Measurements from ENCODE around the gene VAV2. TPM values are rescaled to one million over a fixed set of nuclear protein-coding genes. Genes with fewer than 3 reads are reported as not detected.

Gene VAV2
- total and polyA plus RNA-seq, 8 donors: 25.3 to 44.1 (median 35.5) TPM

GRCh38 chr9:133824106-133824801 is 167.9 kb downstream of the VAV2 start:
- intact Hi-C loops (cut with DNase I): no loop called here
- peak in 1 of 4 donors; percentile 52 for DNase-seq
- no peak for ATAC-seq
- H3K9me3 ChIP-seq: no peaks in the 10 kb centered on the region
- no peaks in the 10 kb centered on the region for H3K36me3 ChIP-seq
- no peaks in the 10 kb centered on the region for H3K4me1 ChIP-seq
- no peaks in the 10 kb centered on the region for H3K27me3 ChIP-seq
- H3K27ac ChIP-seq: no peak overlapping the region
- no peak for TF ChIP-seq CTCF (IDR thresholded peaks at IDR 0.05)
- no peak overlapping the region for H3K4me3 ChIP-seq

- ATAC-seq (no peak), DNase-seq (peak in 1 of 4 donors; percentile 53)
- Histone ChIP-seq H3K27me3 (no peaks in the 10 kb centered on the region), H3K36me3 (no peaks in the 10 kb centered on the region), H3K9me3 (no peaks in the 10 kb centered on the region), H3K4me3 (no peak overlapping the region), H3K4me1 (no peaks in the 10 kb centered on the region), H3K27ac (no peak overlapping the region)
- intact Hi-C loops (cut with DNase I): no loop called here
- TF ChIP-seq CTCF (IDR thresholded peaks at IDR 0.05): no peak
Measured at GRCh38 chr9:133823189-133824105, 168.7 kb downstream of the VAV2 start.

DNA sequence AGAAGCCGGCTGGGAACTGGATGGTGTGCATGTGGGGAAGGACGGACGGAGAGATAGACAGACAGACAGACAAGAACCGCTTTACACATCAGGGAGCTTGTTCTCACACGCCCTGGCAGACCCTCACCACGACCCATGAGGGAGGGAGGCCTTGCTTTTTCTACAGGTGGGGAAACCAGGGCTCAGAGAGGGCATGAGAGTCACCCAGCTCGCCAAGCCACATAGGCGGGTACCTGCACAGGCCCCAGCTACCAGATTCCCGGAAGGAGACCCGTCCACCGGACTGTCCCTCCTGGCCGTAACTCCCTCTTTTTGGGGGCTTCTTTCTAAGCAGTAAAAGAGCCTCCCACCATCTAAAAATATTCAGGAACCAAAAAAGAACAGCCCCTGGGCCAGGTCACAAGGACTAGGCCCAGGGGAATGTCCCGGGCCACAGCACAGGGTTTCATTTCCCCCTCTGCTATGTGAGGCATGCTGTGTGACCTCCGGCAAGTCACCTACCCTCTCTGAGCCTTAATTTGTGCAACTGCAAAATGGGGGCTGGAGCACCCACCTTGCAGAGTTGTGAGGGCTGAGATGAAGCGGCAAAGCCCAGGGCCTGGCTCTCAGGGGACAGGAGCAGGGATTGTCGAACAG is 169.6 kb downstream of the VAV2 start:
- H3K36me3 ChIP-seq: no peaks in the 10 kb centered on the region
- DNase-seq: peak in 1 of 4 donors; percentile 28
- H3K4me1 ChIP-seq: no peaks in the 10 kb centered on the region
- no peak overlapping the region for H3K4me3 ChIP-seq
- intact Hi-C loops (cut with DNase I): no loop called here
- TF ChIP-seq CTCF (IDR thresholded peaks at IDR 0.05): no peak
- no peaks in the 10 kb centered on the region for H3K9me3 ChIP-seq
- no peaks in the 10 kb centered on the region for H3K27me3 ChIP-seq
- H3K27ac ChIP-seq: no peak overlapping the region
- no peak for ATAC-seq

DNA sequence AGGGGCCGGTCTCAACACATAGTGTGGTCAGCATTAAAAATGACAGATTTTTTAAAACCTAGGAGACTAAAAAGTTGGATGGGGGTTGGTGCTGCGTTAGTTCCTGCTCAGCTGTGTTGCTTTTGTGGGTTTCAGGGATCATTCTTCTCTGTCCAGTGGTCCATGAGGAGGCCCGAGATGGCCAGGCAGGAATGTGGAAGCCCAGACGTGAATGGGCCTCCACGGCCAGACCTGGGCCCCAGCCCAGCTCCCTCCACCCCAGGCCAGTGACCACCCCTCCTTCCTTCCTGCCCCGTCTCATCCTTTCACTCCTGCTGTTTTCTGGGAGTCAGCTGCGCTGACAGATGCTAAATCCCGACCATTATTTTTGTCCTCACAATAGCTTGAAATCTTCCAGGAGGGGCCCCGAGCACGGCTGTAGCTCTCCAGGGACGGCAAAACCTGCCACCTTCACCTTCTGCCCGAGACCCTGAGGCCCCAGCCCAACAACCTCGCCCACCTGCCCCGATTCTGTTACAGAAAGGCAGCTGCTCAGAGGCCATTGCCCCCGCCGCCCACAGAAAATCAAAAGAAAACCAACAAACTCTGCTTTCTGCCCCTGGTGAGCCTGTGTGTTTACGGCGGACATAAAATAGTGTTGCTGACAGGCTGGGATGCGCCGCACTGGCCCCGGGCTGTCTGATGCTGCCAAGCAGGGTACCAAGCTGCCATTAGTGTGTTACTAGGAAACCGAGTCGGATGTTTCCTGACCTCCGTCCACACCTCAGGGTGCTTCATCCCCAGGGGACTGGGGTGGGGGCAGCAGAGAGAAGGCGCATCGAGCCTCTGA is 170.3 kb downstream of the VAV2 start:
- ATAC-seq (peak; percentile 8), DNase-seq (peak in 1 of 4 donors; percentile 58)
- Histone ChIP-seq H3K36me3 (no peaks in the 10 kb centered on the region), H3K4me1 (no peaks in the 10 kb centered on the region), H3K27me3 (no peaks in the 10 kb centered on the region), H3K27ac (no peak overlapping the region), H3K4me3 (no peak overlapping the region), H3K9me3 (no peaks in the 10 kb centered on the region)
- no peak for TF ChIP-seq CTCF (IDR thresholded peaks at IDR 0.05)
- intact Hi-C loops (cut with DNase I): no loop called here

All from left lung (tissue), 10 donors.